Measurements from ENCODE around the gene PRIM2.
"Not testable (repeated sequence)": the region's sequence is repeated elsewhere in the genome, so short reads cannot be mapped to it uniquely, and the experiment has no call there.

Gene PRIM2

GRCh38 chr6:57317060-57317943, at the start of gene PRIM2:
PRIM2 (plus strand) TSS chr6:57317630; CDS start chr6:57318446, 816 bp downstream.
- peak; percentile 91 for DNase-seq (ENCODE audit: low read depth, low spot score)

GRCh38 chr6:57268294-57268640, 49.2 kb upstream of the PRIM2 start:
- no peak for DNase-seq (ENCODE audit: low read depth, low spot score)

- DNase-seq (ENCODE audit: low read depth, low spot score), result not testable (repeated sequence)
These were observed 43.2 kb upstream of the PRIM2 start for GRCh38 chr6:57274113-57274824.

GRCh38 chr6:57275384-57275783, 42.0 kb upstream of the PRIM2 start:
- no peak for DNase-seq (ENCODE audit: low read depth, low spot score)

GRCh38 chr6:57276946-57277345, 40.5 kb upstream of the PRIM2 start:
- DNase-seq (ENCODE audit: low read depth, low spot score), result peak; percentile 49

- no peak for DNase-seq (ENCODE audit: low read depth, low spot score)
These were observed 38.9 kb upstream of the PRIM2 start for GRCh38 chr6:57278570-57278969.

- DNase-seq (ENCODE audit: low read depth, low spot score), result no peak
These were observed 38.4 kb upstream of the PRIM2 start for GRCh38 chr6:57279013-57279412.

- DNase-seq (ENCODE audit: low read depth, low spot score), result no peak
These were observed 34.3 kb upstream of the PRIM2 start for GRCh38 chr6:57283106-57283505.

GRCh38 chr6:57283911-57284455, 33.4 kb upstream of the PRIM2 start:
- DNase-seq (ENCODE audit: low read depth, low spot score), result no peak

GRCh38 chr6:57288136-57288535, 29.3 kb upstream of the PRIM2 start:
- DNase-seq (ENCODE audit: low read depth, low spot score), result not testable (repeated sequence)

GRCh38 chr6:57293472-57293871, 24.0 kb upstream of the PRIM2 start:
- DNase-seq (ENCODE audit: low read depth, low spot score), result not testable (repeated sequence)

- no peak for DNase-seq (ENCODE audit: low read depth, low spot score)
These were observed 22.5 kb upstream of the PRIM2 start for GRCh38 chr6:57294862-57295445.

GRCh38 chr6:57297505-57297904, 19.9 kb upstream of the PRIM2 start:
- no peak for DNase-seq (ENCODE audit: low read depth, low spot score)

- no peak for DNase-seq (ENCODE audit: low read depth, low spot score)
These were observed 18.7 kb upstream of the PRIM2 start for GRCh38 chr6:57298741-57299140.

GRCh38 chr6:57301757-57302156, 15.7 kb upstream of the PRIM2 start:
- DNase-seq (ENCODE audit: low read depth, low spot score), result no peak

- DNase-seq (ENCODE audit: low read depth, low spot score), result no peak
These were observed 15.0 kb upstream of the PRIM2 start for GRCh38 chr6:57302477-57302876.

GRCh38 chr6:57303931-57304681, 13.3 kb upstream of the PRIM2 start:
- DNase-seq (ENCODE audit: low read depth, low spot score), result no peak

- DNase-seq (ENCODE audit: low read depth, low spot score), result no peak
These were observed 12.3 kb upstream of the PRIM2 start for GRCh38 chr6:57305107-57305506.

GRCh38 chr6:57305761-57306160, 11.7 kb upstream of the PRIM2 start:
- DNase-seq (ENCODE audit: low read depth, low spot score), result no peak

- no peak for DNase-seq (ENCODE audit: low read depth, low spot score)
These were observed 11.2 kb upstream of the PRIM2 start for GRCh38 chr6:57306273-57306672.

GRCh38 chr6:57307850-57308249, 9.6 kb upstream of the PRIM2 start:
- no peak for DNase-seq (ENCODE audit: low read depth, low spot score)

GRCh38 chr6:57308755-57309154, 8.7 kb upstream of the PRIM2 start:
- DNase-seq (ENCODE audit: low read depth, low spot score), result not testable (repeated sequence)
